ENCODE data around the gene SASS6.

DNA sequence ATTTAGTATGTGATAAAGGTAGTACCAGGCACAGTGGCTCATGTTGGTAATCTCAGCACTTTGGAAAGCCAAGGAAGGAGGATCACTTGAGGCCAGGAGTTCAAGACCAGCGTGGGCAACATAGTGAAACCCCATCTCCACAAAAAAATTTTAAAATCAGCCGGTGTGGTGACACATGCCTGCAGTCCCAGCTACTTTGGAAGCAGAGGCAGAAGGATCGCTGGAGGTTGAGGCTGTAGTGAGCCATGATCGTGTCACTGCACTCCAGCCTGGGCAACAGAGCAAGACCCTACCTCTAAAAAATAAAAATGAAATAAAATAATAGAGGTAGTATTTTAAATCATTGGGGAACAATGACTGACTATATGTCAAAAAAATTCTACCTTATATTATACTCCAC lies 17.2 kb downstream of the SASS6 start:
- TF ChIP-seq, protein P1, sequence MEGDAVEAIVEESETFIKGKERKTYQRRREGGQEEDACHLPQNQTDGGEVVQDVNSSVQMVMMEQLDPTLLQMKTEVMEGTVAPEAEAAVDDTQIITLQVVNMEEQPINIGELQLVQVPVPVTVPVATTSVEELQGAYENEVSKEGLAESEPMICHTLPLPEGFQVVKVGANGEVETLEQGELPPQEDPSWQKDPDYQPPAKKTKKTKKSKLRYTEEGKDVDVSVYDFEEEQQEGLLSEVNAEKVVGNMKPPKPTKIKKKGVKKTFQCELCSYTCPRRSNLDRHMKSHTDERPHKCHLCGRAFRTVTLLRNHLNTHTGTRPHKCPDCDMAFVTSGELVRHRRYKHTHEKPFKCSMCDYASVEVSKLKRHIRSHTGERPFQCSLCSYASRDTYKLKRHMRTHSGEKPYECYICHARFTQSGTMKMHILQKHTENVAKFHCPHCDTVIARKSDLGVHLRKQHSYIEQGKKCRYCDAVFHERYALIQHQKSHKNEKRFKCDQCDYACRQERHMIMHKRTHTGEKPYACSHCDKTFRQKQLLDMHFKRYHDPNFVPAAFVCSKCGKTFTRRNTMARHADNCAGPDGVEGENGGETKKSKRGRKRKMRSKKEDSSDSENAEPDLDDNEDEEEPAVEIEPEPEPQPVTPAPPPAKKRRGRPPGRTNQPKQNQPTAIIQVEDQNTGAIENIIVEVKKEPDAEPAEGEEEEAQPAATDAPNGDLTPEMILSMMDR (IDR thresholded peaks at IDR 0.05) = no peak
- TF ChIP-seq ZFX (IDR thresholded peaks at IDR 0.05; ENCODE audit: borderline replicate concordance) = no peak

All from 22Rv1 (cell line).